PFSK-1 (cell line): ENCODE data around the gene TNS3.

Experiments used
- POLR2AphosphoS5 ChIP-seq: IDR thresholded peaks from 2 replicates; pipeline ENCODE4 v1.6.1; 2012; ENCODE audit warnings: low read depth, mild to moderate bottlenecking, control low read depth, low read length, moderate library complexity
- SIN3A ChIP-seq: IDR thresholded peaks from 2 replicates; pipeline ENCODE4 v1.6.1; 2012; ENCODE audit warnings: mild to moderate bottlenecking, low read length, moderate library complexity, borderline replicate concordance; ENCODE audit not compliant: insufficient read depth
- TAF1 ChIP-seq: IDR thresholded peaks from 2 replicates; pipeline ENCODE4 v1.6.1; 2012; ENCODE audit warnings: low read length, control low read depth, borderline replicate concordance; ENCODE audit not compliant: insufficient read depth

GRCh38 chr7:47331179-47331565 lies 250.7 kb downstream of the TNS3 start:
- no peak for TF ChIP-seq TAF1
- TF ChIP-seq SIN3A, result no peak
- TF ChIP-seq POLR2AphosphoS5, result no peak
